Epithelial cell of esophagus (primary cell): ENCODE data around the gene CACNA2D2.

Experiments used
- DNase-seq: peaks from one replicate; pipeline ENCODE4 v3.0.0; 2010; ENCODE audit warnings: low read depth
- H3K4me3 ChIP-seq: 2 replicates; pipeline ENCODE4 v1.5.1; 2011; ENCODE audit warnings: mild to moderate bottlenecking, low read length, control low read depth
- TF ChIP-seq, protein P1 (sequence below): IDR thresholded peaks from 2 replicates; pipeline ENCODE4 v1.5.1; 2011; ENCODE audit warnings: low read depth, mild to moderate bottlenecking, low read length, control low read depth, inconsistent platforms; ENCODE audit not compliant: insufficient read depth; ENCODE audit errors: missing control alignments

CACNA2D2 gene

DNA sequence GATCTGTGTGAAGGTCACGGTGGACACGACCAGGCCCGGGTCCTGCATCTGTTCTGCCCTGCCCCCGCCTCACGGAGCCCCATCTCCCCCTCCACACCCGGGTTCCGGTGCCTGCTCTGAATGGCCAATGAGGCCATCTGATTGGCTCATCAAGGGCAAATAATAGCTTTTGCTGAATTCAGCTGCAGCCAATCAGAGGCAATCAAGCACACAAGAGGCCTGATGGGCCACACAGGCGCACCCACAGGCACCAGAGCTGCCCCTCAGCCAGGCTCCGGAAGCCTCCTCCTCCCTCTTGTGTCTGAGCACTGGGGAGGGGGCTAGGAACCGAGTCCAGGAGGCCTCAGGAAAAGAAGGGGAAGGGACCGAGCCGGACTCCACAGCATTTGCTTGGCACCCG, 49.5 kb downstream of the CACNA2D2 start:
- no peak overlapping the region for H3K4me3 ChIP-seq
- DNase-seq = no peak
- TF ChIP-seq, protein P1, sequence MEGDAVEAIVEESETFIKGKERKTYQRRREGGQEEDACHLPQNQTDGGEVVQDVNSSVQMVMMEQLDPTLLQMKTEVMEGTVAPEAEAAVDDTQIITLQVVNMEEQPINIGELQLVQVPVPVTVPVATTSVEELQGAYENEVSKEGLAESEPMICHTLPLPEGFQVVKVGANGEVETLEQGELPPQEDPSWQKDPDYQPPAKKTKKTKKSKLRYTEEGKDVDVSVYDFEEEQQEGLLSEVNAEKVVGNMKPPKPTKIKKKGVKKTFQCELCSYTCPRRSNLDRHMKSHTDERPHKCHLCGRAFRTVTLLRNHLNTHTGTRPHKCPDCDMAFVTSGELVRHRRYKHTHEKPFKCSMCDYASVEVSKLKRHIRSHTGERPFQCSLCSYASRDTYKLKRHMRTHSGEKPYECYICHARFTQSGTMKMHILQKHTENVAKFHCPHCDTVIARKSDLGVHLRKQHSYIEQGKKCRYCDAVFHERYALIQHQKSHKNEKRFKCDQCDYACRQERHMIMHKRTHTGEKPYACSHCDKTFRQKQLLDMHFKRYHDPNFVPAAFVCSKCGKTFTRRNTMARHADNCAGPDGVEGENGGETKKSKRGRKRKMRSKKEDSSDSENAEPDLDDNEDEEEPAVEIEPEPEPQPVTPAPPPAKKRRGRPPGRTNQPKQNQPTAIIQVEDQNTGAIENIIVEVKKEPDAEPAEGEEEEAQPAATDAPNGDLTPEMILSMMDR = no peak

- TF ChIP-seq, protein P1 = no peak
- no peak overlapping the region for H3K4me3 ChIP-seq
- peak; percentile 50 for DNase-seq
These were observed 53.1 kb downstream of the CACNA2D2 start for GRCh38 chr3:50450209-50450921.

GRCh38 chr3:50448752-50449539, 54.5 kb downstream of the CACNA2D2 start:
- no peak overlapping the region for H3K4me3 ChIP-seq
- no peak for DNase-seq
- TF ChIP-seq, protein P1 = no peak

DNA sequence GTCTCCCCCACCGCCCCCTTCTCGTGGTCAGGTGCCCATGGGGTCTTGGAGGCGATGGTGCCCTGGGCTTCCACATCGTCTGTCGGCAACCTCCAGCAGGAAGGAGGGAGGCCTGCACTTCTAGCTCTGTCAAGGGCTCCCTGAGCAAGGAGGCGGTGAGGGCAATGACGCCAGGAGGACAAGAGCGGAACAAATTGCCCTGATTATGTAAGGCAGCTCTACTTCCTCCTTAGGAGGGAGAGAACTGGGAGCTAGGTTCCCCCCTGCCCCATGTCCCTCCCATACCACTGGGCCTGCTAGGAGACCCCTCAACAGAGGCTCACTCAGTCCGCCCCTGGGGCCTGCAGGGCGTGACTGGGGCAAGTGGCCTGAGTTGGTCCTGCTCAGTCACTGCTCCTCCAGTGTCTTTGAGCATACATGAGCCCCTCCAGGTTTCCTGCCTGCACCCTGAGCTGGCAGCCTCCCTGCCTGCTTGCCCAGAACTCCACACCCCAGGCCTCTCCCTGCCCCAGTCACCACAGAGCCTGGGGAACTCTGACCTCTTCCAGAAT, 56.1 kb downstream of the CACNA2D2 start:
- TF ChIP-seq, protein P1 = no peak
- no peak overlapping the region for H3K4me3 ChIP-seq
- no peak for DNase-seq

DNA sequence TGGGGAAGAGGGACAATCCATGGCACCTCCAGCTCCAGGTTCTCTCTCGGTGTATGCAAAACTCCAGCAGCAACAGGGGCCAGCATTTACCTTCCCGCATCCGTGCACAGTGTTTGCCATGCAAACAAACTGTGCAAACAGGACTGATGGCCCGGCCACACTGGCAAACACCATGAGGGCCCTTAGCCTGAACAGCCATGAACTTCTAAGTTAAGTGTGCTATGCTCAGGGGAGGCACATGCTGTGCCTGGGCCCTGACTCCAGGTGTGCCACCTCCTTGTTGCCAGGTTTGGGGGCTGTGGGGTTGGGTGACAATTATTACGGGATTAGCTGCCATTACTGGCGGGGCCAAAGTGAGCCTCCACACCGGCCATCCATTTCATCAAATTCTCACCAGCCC, 57.5 kb downstream of the CACNA2D2 start:
- no peak for DNase-seq
- no peak overlapping the region for H3K4me3 ChIP-seq
- TF ChIP-seq, protein P1 = no peak

- TF ChIP-seq, protein P1 = no peak
- no peak for DNase-seq
- no peak overlapping the region for H3K4me3 ChIP-seq
These were observed 58.7 kb downstream of the CACNA2D2 start for GRCh38 chr3:50444782-50445181.
